Adipose tissue (tissue), 3 donors: Measurements from ENCODE around the gene RPL7L1. TPM values are rescaled to one million over a fixed set of nuclear protein-coding genes. Genes with fewer than 3 reads are reported as not detected.
"Not testable (repeated sequence)": the region's sequence is repeated elsewhere in the genome, so short reads cannot be mapped to it uniquely, and the experiment has no call there.

ENCODE experiments used
- H3K27ac ChIP-seq: one replicate; pipeline ENCODE4 v1.5.1; 2013; ENCODE audit warnings: low read depth, low read length
- WGBS, 3 donors: extraction: QIAGEN DNeasy Blood & Tissue Kit; methylation state at CpG; one replicate each; pipeline ENCODE4 v1.1.7; 2013; 5-methylcytosine and 5-hydroxymethylcytosine counted together
- polyA plus RNA-seq, 3 donors: library from polyadenylated mRNA; stranded (reverse); fragments of 200-250 nt; gene quantifications; one replicate each; pipeline ENCODE4 v1.2.3, GENCODE V29; 2013
- donor health status: healthy with polysubstance abuse.
- donor health status: Bipolar disorder and iron deficiency.
- donor health status: healthy.

RPL7L1 gene
- polyA plus RNA-seq, 3 donors: 26.1 to 68.6 (median 54.1) TPM

- not testable (repeated sequence) for H3K27ac ChIP-seq
- WGBS, 3 donors: 60 to 95% (median 94%) methylated on average over 4 of the region's 4 CpGs
These were observed 8.8 kb downstream of the RPL7L1 start for GRCh38 chr6:42888201-42888600.

GRCh38 chr6:42889815-42890214 is 10.4 kb downstream of the RPL7L1 start:
- WGBS, 3 donors: 43 to 61% (median 58%) methylated on average over 4 of the region's 4 CpGs

GRCh38 chr6:42890311-42891198 is 11.1 kb downstream of the RPL7L1 start:
- 0 to 1% (median 1%) methylated on average over 60 to 63 of the region's 63 CpGs for WGBS, 3 donors

More at GRCh38 chr6:42889815-42890214, 10.4 kb downstream of the RPL7L1 start:
- no peak overlapping the region for H3K27ac ChIP-seq

DNA sequence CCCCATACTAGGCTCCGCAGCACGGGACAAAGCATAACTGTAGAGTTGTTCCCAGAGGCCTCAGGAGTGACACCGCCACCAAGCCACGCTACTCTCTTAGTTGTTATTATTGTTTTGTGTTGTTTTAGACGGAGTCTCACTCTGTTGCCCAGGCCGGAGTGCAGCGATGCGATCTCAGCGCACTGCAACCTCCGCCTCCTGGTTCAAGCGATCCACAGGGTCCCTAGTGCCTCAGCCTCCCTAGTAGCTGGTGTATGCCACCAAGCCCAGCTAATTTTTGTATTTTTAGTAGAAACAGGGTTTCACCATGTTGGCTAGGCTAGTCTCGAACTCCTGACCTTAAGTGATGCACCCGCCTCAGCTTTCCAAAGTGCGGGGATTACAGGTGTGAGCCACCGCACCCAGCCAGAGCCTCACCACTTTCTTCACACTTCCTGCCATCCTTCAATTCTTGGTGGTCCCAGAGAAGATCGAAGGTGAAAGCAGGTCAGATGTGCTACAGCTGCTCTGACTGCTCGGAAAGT is 11.8 kb downstream of the RPL7L1 start:
- 31 to 36% (median 33%) methylated on average over 17 of the region's 17 CpGs for WGBS, 3 donors
- no peak overlapping the region for H3K27ac ChIP-seq

More at GRCh38 chr6:42890311-42891198, 11.1 kb downstream of the RPL7L1 start:
- peak overlapping the region; percentile 17 for H3K27ac ChIP-seq

- not testable (repeated sequence) for H3K27ac ChIP-seq
- WGBS, 3 donors: 52 to 59% (median 57%) methylated on average over 19 of the region's 19 CpGs
These were observed 14.8 kb downstream of the RPL7L1 start for GRCh38 chr6:42894041-42894828.

DNA sequence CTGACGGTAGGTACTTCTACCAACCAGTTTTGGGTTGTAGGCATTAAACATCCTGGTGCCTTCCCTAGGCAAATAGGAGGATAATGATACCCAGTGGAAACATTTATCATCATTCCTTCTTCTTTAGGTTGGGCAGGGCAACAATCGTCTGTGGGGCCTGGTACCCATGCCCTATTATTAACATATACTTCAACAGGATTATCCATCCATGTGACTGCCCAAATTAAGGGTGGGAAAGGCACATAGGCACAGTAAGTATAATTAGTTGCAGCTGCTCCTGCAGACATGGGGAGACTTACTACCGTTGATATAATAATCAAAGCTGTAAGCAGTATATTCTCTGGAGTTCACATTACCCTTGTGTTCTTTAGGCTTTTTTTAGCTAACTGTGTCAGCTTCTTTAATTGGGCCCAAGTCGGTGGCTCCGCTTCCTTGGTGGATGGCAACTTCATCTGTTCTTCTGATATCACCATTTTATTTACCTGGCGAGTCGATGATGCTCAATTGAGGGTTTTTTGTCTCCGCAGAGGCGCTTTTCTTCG is 16.8 kb downstream of the RPL7L1 start:
- no peak overlapping the region for H3K27ac ChIP-seq

GRCh38 chr6:42898891-42899361 is 19.5 kb downstream of the RPL7L1 start:
- 10% methylated on average over 10 of the region's 10 CpGs for WGBS, 3 donors
- no peak overlapping the region for H3K27ac ChIP-seq

More for the DNA sequence above, 16.8 kb downstream of the RPL7L1 start:
- 74 to 81% (median 80%) methylated on average over 10 of the region's 10 CpGs for WGBS, 3 donors

GRCh38 chr6:42899871-42900270 is 20.5 kb downstream of the RPL7L1 start:
- no peak overlapping the region for H3K27ac ChIP-seq
- 56 to 74% (median 60%) methylated on average over 8 of the region's 8 CpGs for WGBS, 3 donors

DNA sequence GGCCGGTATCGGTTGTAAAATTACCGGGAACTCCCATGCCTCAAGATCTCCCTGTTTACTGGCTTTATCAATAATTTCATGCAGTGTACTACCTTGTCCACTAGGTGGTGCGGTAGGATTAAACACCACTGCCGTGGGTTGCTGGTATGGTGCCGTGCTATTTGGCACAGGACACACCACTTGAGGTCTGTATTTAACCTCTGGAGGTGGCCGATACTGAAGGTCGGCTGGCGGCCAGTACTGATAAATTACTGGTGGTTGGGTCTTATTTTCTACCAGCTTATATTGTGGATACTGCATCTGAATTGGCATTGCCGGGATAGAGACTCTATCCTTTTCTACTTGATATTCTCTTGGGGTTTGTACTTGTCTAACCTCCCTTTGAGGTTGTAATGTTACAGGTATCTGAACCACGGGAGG is 22.1 kb downstream of the RPL7L1 start:
- no peak overlapping the region for H3K27ac ChIP-seq
- WGBS, 3 donors: 2 to 4% (median 3%) methylated on average over 11 of the region's 11 CpGs

DNA sequence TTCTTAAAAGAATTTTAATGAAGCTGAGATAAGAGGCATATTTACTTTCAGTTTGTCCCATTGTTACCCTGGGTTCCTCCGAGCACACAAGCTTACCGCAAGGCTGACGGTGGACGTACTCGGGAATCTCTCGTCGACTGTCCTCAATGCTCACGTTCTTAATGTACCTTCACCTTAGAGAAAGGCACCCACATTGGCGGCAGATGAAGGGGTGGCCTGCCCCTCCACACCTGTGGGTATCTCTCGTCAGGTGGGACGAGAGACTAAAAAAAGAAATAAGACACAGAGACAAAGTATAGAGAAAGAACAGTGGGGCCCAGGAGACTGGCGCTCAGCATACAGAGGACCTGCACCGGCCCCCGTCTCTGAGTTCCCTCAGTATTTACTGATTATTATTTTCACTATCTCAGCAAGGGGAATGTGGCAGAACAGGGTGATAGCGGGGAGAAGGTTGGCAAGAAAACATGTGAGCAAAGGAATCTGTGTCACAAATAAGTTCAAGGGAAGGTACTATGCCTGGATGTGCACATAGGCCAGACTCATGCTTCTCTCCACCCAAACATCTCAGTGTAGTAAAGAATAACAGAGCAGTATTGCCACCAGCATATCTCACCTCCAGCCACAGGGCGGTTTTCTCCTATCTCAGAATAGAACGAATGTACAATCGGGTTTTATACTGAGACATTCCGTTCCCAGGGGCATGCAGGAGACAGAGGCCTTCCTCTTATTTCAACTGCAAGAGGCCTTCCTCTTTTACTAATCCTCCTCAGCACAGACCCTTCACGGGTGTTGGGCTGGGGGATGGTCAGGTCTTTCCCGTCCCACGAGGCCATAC is 23.2 kb downstream of the RPL7L1 start:
- not testable (repeated sequence) for H3K27ac ChIP-seq
- 33 to 80% (median 75%) methylated on average over 22 of the region's 22 CpGs for WGBS, 3 donors

- H3K27ac ChIP-seq: no peak overlapping the region
- WGBS, 3 donors: 85 to 92% (median 91%) methylated on average over 10 of the region's 10 CpGs
These were observed 25.1 kb downstream of the RPL7L1 start for GRCh38 chr6:42904467-42904866.

GRCh38 chr6:42907336-42907735 is 27.9 kb downstream of the RPL7L1 start:
- no peak overlapping the region for H3K27ac ChIP-seq
- 23 to 52% (median 45%) methylated on average over 5 of the region's 5 CpGs for WGBS, 3 donors

DNA sequence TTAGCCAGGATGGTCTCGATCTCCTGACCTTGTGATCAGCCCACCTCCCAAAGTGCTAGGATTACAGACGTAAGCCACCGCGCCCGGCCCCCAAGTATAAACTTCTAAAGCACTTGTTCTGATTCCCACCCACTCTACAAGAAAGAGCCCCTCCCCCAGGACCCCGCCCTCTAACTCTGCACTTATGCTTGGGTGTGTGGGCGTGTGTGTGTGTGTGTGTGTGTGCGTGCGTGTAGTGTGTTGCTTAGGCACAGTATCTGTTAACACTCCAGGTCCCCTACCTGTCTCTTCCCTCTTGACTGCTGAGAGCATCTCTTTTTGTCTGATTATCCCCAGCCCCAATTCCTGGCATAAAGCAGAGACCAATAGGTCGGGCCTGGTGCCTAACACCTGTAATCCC is 30.4 kb downstream of the RPL7L1 start:
- no peak overlapping the region for H3K27ac ChIP-seq
- 82 to 90% (median 90%) methylated on average over 10 of the region's 10 CpGs for WGBS, 3 donors

GRCh38 chr6:42911171-42912021 is 32.0 kb downstream of the RPL7L1 start:
- WGBS, 3 donors: 15 to 23% (median 16%) methylated on average over 36 to 49 of the region's 49 CpGs
- H3K27ac ChIP-seq: no peak overlapping the region

DNA sequence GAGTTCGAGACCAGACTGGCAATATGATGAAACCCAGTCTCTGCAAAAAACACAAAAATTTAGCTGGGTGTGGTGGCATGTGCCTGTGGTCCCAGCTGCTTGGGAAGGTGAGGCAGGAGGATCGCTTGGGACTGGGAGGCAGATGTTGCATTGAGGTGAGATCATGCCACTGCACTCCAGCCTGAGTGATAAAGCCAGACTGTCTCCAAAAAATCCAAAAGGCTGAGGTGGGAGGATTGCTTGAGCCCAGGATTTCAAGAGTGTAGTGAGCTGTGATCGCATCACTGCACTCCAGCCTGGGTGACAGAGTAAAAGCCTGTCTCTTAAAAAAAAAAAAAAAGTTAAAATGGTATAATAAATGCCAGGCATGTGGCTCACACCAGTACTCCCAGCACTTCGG is 35.1 kb downstream of the RPL7L1 start:
- no peak overlapping the region for H3K27ac ChIP-seq
- WGBS, 3 donors: 76 to 82% (median 76%) methylated on average over 4 of the region's 4 CpGs

DNA sequence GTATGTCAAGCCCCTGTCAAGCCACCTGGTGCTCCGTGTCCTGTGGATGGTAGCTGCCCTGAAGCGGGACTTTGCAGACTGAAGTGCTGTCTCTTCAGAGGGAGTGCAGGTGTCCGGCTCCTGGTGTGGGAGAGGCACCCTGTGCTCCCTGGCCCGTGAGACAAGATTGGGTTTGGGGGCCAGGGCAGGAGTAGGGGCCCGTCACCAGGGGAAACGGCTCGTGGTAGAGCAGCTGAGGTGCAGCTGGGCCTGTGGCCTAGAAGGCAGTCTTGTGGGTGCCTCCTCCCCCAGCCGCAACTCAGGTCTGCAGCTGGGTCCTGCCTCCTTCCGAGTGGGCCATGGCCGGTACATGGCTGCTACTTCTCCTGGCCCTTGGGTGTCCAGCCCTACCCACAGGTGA is 36.3 kb downstream of the RPL7L1 start, which contains the start of gene PTCRA:
Gene PTCRA, plus strand, starts transcription at position 322 of the 400 bp plus-strand sequence. Its CDS starts 17 bp downstream, at position 339.
- H3K27ac ChIP-seq: no peak within 1 kb of the TSS
- 74 to 85% (median 74%) methylated on average over 10 of the region's 10 CpGs for WGBS, 3 donors

DNA sequence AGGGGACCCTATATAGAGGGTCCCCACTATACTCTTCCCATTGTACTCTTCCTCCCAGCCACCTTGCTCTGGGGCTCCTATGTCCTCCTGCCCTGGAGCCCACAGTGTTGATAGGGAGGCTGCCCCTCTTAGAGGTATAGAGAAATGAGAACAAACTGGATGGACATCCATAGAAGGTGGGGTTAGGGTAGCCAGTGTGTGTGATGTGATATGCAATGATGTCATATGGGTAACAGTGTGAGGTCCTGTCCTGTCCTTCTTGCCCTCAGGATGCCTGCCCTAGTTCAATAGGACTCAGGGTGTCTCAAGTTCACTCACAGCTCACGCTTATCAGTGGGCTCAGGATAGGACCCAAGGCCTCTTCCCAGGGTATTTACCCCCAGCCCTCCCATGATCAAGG is 36.9 kb downstream of the RPL7L1 start:
- WGBS, 3 donors: 88 to 95% (median 91%) methylated on average over 1 of the region's 1 CpG
- H3K27ac ChIP-seq: no peak overlapping the region
